Transverse colon (tissue), 4 donors: ENCODE data around the gene SYAP1. TPM values are rescaled to one million over a fixed set of nuclear protein-coding genes. Genes with fewer than 3 reads are reported as not detected.
A peak's percentile ranks its signal among the peaks of the same experiment; 100 is the strongest.

Experiments used
- DNase-seq: peaks from one replicate; pipeline ENCODE4 v3.0.0-alpha.2; 2019
- H3K27ac ChIP-seq, 4 donors: fragments of 200-600 bp; sonication (generic); 2 replicates each; pipeline ENCODE4 v1.5.1; 2016 to 2018; ENCODE audit warnings: inconsistent platforms in 4 of 4
- H3K27me3 ChIP-seq: fragments of 200-600 bp; sonication (generic); 2 replicates; pipeline ENCODE4 v1.5.1; 2017; ENCODE audit warnings: inconsistent platforms
- H3K36me3 ChIP-seq, 4 donors: fragments of 200-600 bp; sonication (generic); 2 replicates each; pipeline ENCODE4 v1.5.1; 2017 to 2019; ENCODE audit warnings: inconsistent platforms in 4 of 4
- H3K4me1 ChIP-seq, 4 donors: fragments of 200-600 bp; sonication (generic); 2 replicates each; pipeline ENCODE4 v1.5.1; 2017 to 2020; ENCODE audit warnings: inconsistent platforms in 4 of 4
- H3K4me3 ChIP-seq, 4 donors: fragments of 200-600 bp; sonication (generic); 1 replicate in 1 of 4; 2 replicates in 3 of 4; pipeline versions ENCODE4 v1.5.1 to v1.6.1; 2017 to 2019; ENCODE audit warnings: inconsistent platforms in 4 of 4
- H3K9me3 ChIP-seq, 2 donors: fragments of 200-600 bp; sonication (generic); 2 replicates each; pipeline ENCODE4 v1.5.1; 2017 to 2019; ENCODE audit warnings: inconsistent platforms in 2 of 2
- EP300 ChIP-seq: sonication (generic); formaldehyde crosslinking; IDR thresholded peaks from one replicate; pipeline ENCODE4 v1.6.1; 2017; ENCODE audit warnings: antibody characterized with exemption, low read depth
- POLR2A ChIP-seq: fragments of 450-650 bp; IDR thresholded peaks from one replicate; pipeline ENCODE4 v1.6.1; 2016; ENCODE audit warnings: antibody characterized with exemption, mild to moderate bottlenecking, moderate library complexity
- POLR2AphosphoS5 ChIP-seq, 3 donors: sonication (generic); formaldehyde crosslinking; IDR thresholded peaks; one replicate each; pipeline ENCODE4 v1.6.1; 2016; ENCODE audit warnings: antibody characterized with exemption in 3 of 3
- WGBS, 2 donors: methylation state at CpG; one replicate each; pipeline ENCODE4 v1.1.5; 2018; ENCODE audit warnings: low coverage in 1 of 2; 5-methylcytosine and 5-hydroxymethylcytosine counted together
- in situ Hi-C, 4 donors: fragments of 200-750 bp; cut with MboI; loops; one replicate each; pipeline versions ENCODE4 v1.15.0 to v1.15.1; 2017; ENCODE audit warnings: low sequenced_read_pairs in 3 of 4, low pct_ligation_motif_present in 1 of 4, low pct_unique_long_range_greater_than_20kb in 1 of 4
- intact Hi-C: fragments of 100-400 bp; cut with DNase I; formaldehyde crosslinking; loops from one replicate; pipeline ENCODE4 v1.15.1; 2023; ENCODE audit warnings: low total_unique reads
- total RNA-seq, 4 donors: library from RNA; depleted of rRNA; stranded (reverse); fragments of >200 nt; gene quantifications; one replicate each; pipeline ENCODE4 v1.1.0, GENCODE V29; 2016
- TF ChIP-seq, protein P1 (sequence below), 5 experiments: fragments of 200-600 bp in 3 of 5; fragments of 450-650 bp in 2 of 5; sonication (generic) in 3 of 5; IDR thresholded peaks; 1 replicate in 2 of 5; 2 replicates in 3 of 5; pipeline ENCODE4 v1.5.1; 2016 to 2017; ENCODE audit warnings: antibody characterized with exemption in 5 of 5, inconsistent platforms in 3 of 5, mild to moderate bottlenecking in 2 of 5, moderate library complexity in 1 of 5

The SYAP1 gene
- total RNA-seq, 4 donors from 2014 or later, result 25.3 to 34.1 (median 31.9) TPM

DNA sequence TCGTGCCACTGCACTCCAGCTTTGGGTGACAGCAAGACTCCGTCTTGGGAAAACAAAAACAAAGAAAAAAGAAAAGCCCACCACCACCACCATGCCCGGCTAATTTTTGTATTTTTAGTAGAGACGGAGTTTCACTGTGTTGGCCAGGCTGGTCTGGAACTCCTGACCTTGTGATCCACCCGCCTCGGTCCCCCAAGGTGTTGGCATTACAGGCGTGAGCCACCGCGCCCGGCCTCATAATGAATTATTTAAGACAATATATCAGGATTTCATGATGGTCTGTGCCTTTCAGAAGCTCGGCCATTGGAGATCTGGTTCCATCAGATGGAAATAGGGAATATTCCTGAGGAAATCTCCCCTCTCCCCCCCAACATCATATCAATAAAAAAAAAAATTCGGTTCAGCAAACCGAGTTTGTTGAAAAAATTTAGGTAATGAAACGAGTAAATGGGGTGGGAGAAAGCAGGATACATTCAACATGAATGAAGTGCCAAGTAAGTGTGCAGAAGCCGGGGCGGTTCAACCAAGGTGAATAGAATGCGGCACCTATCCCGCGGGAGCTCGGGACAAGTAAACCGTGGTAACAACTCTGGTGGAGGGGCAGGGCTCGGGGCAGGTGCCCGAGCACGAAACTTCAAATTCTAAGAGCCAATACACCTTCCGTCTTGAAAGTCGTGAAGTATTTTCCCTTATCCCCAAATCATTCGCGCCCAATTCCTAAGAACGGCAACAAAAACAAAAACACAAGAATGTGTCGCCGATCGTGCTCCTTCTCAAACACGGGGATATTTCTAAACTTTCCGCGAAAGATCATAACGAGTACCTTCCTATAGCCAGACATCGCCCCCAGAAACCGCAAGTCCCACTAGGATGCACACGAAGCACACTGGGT lies 66.1 kb downstream of the SYAP1 start:
- no peak for TF ChIP-seq POLR2A
- H3K36me3 ChIP-seq, result no peaks in the 10 kb centered on the region
- no peaks in the 10 kb centered on the region for H3K27me3 ChIP-seq
- peak overlapping the region; percentile 63 to 95 (median 81) for H3K27ac ChIP-seq
- 14% methylated on average over 39 of the region's 39 CpGs; no CpG with 5 or more reads in 1 of the 2 donors for WGBS, 2 donors
- DNase-seq, result peak; percentile 46
- in situ Hi-C loops, result no loop called here
- intact Hi-C loops, result loop anchor here (10.0 kb wide), 1 partner anchor 61 kb away; no protein-coding TSS in a partner anchor
- H3K4me3 ChIP-seq, result peak overlapping the region; percentile 27 to 87 (median 68)
- no peaks in the 10 kb centered on the region for H3K9me3 ChIP-seq
- H3K4me1 ChIP-seq, result peaks cover 0 to 18% (median 5%) of the 10 kb centered on the region in 4 donors

DNA sequence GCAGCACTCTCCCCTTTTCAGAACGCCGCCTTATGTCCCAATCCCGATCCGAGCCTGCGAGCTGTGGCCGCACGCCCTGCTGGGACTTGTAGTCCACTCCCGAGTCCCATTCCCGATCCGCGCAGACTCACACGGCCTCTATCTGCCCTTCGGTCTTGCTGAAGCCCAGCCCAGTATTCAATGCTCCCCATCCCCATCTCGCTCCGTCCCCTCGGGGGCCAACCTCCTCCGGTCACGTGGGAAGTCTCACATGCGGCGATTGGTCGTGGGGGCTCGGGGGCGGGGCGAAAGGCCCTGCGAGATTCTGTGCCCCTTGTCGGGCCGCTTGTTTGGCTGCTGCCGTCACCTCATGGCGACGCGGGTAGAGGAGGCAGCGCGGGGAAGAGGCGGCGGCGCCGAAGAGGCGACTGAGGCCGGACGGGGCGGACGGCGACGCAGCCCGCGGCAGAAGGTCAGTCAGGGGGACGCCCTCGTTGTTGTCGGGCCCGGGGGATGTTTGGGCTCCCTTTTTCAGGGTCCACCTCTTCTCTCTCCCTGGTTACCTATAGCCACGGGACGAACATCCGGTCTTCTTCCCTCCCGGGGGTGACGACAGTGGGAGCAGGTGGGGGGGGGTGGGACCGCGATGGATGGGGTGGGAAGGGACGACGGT lies 66.9 kb downstream of the SYAP1 start, which contains the start of gene TXLNG:
Gene TXLNG (plus strand): TSS at position 328 of the 652 bp plus-strand sequence. CDS start 22 bp downstream, at position 350.
- DNase-seq, result peak; percentile 99
- peak within 1 kb of the TSS; percentile 86 to 95 (median 90) for H3K27ac ChIP-seq
- 0% methylated on average over 47 of the region's 59 CpGs; no CpG with 5 or more reads in 1 of the 2 donors for WGBS, 2 donors
- in situ Hi-C loops (no loop called here), intact Hi-C loops (loop anchor here (10.0 kb wide), 1 partner anchor 61 kb away; no protein-coding TSS in a partner anchor)
- H3K4me1 ChIP-seq, result peaks cover 0 to 18% (median 5%) of the 10 kb centered on the region in 4 donors
- no peaks in the 10 kb centered on the region for H3K9me3 ChIP-seq
- H3K4me3 ChIP-seq, result peak within 1 kb of the TSS; percentile 70 to 97 (median 86)
- TF ChIP-seq POLR2AphosphoS5 (IDR thresholded peaks at IDR 0.05), result peak; percentile 88 to 96 (median 94)
- TF ChIP-seq, protein P1, sequence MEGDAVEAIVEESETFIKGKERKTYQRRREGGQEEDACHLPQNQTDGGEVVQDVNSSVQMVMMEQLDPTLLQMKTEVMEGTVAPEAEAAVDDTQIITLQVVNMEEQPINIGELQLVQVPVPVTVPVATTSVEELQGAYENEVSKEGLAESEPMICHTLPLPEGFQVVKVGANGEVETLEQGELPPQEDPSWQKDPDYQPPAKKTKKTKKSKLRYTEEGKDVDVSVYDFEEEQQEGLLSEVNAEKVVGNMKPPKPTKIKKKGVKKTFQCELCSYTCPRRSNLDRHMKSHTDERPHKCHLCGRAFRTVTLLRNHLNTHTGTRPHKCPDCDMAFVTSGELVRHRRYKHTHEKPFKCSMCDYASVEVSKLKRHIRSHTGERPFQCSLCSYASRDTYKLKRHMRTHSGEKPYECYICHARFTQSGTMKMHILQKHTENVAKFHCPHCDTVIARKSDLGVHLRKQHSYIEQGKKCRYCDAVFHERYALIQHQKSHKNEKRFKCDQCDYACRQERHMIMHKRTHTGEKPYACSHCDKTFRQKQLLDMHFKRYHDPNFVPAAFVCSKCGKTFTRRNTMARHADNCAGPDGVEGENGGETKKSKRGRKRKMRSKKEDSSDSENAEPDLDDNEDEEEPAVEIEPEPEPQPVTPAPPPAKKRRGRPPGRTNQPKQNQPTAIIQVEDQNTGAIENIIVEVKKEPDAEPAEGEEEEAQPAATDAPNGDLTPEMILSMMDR (IDR thresholded peaks at IDR 0.05), result no peak
- peak; percentile 90 for TF ChIP-seq POLR2A
- H3K36me3 ChIP-seq, result no peaks in the 10 kb centered on the region
- no peaks in the 10 kb centered on the region for H3K27me3 ChIP-seq

DNA sequence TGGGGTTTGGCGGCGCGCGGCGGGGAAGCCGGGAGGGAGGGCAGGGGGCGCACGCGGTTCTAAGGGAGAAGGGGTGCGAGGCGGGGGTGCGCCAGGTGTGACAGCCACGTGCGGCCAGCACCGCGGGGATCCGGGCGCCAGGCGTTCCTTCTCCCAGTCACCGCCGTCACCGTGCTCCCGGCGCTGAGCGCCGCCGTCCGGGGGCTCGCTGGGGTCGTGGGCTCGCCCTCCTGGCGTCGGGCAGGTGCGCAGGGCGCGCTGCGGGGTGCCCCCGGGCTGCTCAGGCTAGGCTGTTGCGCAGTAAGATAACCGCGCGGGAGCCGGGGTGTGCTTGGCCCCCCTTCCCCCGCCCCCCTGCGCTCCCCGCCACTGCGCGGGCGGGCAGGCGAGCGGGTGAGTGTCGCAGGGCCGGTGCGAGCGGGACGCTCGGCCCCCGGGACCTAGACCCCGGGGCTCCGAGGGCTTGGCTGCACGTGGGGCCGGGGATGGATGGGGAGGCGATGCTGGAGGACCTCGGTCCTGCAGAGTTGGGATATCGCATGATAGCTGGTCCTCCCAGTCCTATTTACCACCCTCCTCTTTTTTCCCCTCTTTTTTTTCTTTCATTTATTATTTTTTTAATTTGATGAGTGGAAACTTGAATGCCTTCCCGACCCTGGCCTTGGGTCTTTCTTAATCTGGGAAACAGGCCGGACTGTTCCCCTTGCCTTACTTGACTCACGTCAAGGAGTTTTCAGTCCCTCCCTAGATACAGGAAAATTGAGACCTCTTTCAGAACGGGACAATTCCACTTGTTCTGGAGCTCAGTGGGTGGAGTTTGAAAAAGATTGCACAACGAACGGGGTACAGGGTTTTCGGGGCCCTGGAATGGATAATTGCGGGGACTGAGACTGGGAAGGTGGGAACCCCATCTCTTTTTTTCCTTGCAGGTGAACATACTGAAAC lies 67.7 kb downstream of the SYAP1 start:
- H3K4me3 ChIP-seq, result peak overlapping the region; percentile 70 to 97 (median 86)
- H3K9me3 ChIP-seq, result no peaks in the 10 kb centered on the region
- DNase-seq, result peak; percentile 38
- 18% methylated on average over 18 of the region's 73 CpGs; no CpG with 5 or more reads in 1 of the 2 donors for WGBS, 2 donors
- peak overlapping the region; percentile 86 to 95 (median 90) for H3K27ac ChIP-seq
- in situ Hi-C loops (no loop called here), intact Hi-C loops (loop anchor here (10.0 kb wide), 1 partner anchor 62 kb away; no protein-coding TSS in a partner anchor)
- no peaks in the 10 kb centered on the region for H3K36me3 ChIP-seq
- H3K27me3 ChIP-seq, result no peaks in the 10 kb centered on the region
- TF ChIP-seq, protein P1 (IDR thresholded peaks at IDR 0.05), result no peak
- TF ChIP-seq EP300 (no peak), POLR2A (no peak), POLR2AphosphoS5 (IDR thresholded peaks at IDR 0.05) (no peak)
- peaks cover 0 to 18% (median 5%) of the 10 kb centered on the region in 4 donors for H3K4me1 ChIP-seq

DNA sequence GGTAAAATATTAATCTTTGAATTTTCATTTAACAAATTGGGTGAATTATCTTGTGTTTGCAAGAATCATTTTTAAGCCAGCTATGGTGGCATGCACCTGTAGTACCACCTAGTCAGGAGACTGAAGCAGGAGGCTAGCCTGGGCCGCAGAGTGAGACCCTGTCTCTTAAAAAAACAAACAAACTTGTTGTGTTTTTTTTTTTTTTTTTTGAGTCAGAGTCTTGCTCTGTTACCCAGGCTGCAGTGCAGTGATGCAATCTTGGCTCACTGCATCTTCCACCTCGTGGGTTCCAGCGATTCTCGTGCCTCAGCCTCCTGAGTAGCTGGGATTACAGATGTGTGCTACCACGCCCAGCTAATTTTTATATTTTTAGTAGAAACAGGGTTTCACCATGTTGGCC lies 69.1 kb downstream of the SYAP1 start:
- Histone ChIP-seq H3K27ac (no peak overlapping the region), H3K9me3 (no peaks in the 10 kb centered on the region), H3K4me1 (peaks cover 0 to 18% (median 5%) of the 10 kb centered on the region in 4 donors), H3K27me3 (no peaks in the 10 kb centered on the region), H3K36me3 (no peaks in the 10 kb centered on the region), H3K4me3 (no peak overlapping the region)
- TF ChIP-seq EP300 (no peak), POLR2AphosphoS5 (IDR thresholded peaks at IDR 0.05) (no peak), POLR2A (no peak)
- TF ChIP-seq, protein P1 (IDR thresholded peaks at IDR 0.05), result no peak
- in situ Hi-C loops, result no loop called here
- DNase-seq, result no peak
- intact Hi-C loops, result loop anchor here (10.0 kb wide), 1 partner anchor 64 kb away; no protein-coding TSS in a partner anchor
- WGBS, 2 donors, result 74% methylated on average over 5 of the region's 5 CpGs; no CpG with 5 or more reads in 1 of the 2 donors
